Measurements from ENCODE around the gene GRM7. TPM values are rescaled to one million over a fixed set of nuclear protein-coding genes. Genes with fewer than 3 reads are reported as not detected.

Gene GRM7
- total RNA-seq, 1 donor from 2014 or later, result 9.9 TPM

DNA sequence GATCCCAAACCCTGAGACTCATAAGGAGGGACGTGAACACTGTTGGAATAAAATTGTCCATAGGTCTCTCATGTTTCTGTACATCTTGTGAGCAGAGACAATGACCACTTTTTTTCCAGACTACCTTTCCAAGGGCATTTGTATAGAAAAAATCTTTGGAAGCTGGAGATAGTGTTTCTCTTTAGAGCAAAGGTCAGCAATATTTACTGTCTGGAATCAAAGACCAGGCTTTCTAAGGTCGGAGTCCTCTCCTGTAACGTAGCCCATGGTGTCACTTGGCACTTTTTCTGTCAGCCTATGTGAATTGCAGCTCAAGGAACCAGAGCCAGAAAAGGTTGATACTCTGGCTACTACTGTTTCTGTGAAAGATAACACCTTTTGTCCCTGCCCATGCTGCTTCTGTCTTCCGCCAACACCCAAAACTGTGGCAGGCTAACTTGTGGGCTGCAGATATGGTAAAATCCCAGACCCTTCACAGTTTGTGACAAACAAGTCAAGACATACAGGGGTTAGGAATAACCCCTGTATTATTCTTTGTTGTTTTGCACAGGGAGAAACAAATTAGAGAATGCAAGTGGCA, 578.3 kb downstream of the GRM7 start:
- H3K27ac Mint-ChIP-seq, result no peak overlapping the region
- H3K27me3 Mint-ChIP-seq, result no peaks in the 10 kb centered on the region
- TF ChIP-seq, protein P1, sequence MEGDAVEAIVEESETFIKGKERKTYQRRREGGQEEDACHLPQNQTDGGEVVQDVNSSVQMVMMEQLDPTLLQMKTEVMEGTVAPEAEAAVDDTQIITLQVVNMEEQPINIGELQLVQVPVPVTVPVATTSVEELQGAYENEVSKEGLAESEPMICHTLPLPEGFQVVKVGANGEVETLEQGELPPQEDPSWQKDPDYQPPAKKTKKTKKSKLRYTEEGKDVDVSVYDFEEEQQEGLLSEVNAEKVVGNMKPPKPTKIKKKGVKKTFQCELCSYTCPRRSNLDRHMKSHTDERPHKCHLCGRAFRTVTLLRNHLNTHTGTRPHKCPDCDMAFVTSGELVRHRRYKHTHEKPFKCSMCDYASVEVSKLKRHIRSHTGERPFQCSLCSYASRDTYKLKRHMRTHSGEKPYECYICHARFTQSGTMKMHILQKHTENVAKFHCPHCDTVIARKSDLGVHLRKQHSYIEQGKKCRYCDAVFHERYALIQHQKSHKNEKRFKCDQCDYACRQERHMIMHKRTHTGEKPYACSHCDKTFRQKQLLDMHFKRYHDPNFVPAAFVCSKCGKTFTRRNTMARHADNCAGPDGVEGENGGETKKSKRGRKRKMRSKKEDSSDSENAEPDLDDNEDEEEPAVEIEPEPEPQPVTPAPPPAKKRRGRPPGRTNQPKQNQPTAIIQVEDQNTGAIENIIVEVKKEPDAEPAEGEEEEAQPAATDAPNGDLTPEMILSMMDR (conservative IDR thresholded peaks at IDR 0.05), result no peak
- H3K9me3 Mint-ChIP-seq, result peaks cover 4% of the 10 kb centered on the region
- no peak for DNase-seq (ENCODE audit: extremely low spot score, unreplicated experiment)
- no peaks in the 10 kb centered on the region for H3K36me3 Mint-ChIP-seq
- no peak overlapping the region for H3K4me3 Mint-ChIP-seq
- no peaks in the 10 kb centered on the region for H3K4me1 Mint-ChIP-seq (ENCODE audit: unreplicated experiment)

DNA sequence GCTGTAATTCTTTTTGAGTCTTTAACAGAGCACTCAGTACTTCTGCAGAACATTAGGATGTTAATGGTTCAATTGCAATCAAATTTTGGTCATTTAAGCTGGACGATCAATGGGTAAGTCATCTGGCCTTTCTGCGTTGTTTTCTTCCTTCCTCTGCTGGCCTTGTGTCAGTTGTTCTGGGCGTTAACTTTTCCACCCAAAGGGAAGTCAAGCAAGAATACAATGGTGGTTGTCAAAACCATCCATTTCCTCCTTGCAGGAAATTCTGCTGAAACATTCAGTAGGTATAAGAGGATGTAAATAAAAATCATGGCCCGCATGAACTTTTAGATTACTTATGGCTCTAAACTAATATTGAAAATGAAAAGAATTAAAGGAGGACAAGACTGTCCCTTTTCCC, 584.0 kb downstream of the GRM7 start:
- H3K9me3 Mint-ChIP-seq, result peaks cover 4% of the 10 kb centered on the region

DNA sequence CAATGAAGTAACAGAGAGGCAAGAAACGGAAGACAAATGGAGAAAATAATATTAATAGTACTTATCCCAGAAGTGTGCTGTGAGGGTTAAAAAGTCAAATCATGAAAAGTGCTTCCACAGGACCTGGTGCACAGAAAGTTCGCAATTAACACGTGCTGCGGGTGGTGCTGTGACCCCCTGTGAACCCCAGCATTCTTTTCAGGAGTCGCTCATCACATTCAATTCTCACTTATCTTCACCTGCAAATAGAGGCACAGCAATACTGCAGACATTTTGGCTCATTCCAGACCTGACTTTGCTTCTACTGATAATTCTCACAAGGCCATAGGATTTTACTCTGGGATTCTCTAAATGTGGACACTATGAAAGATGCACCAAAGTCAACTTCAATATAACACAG, 584.4 kb downstream of the GRM7 start:
- H3K4me1 Mint-ChIP-seq (ENCODE audit: unreplicated experiment), result peaks cover 6% of the 10 kb centered on the region
- no peak overlapping the region for H3K27ac Mint-ChIP-seq
- H3K4me3 Mint-ChIP-seq, result no peak overlapping the region
- no peak for DNase-seq (ENCODE audit: extremely low spot score, unreplicated experiment)
- no peaks in the 10 kb centered on the region for H3K27me3 Mint-ChIP-seq
- TF ChIP-seq, protein P1 (conservative IDR thresholded peaks at IDR 0.05), result no peak
- peaks cover 4% of the 10 kb centered on the region for H3K9me3 Mint-ChIP-seq
- H3K36me3 Mint-ChIP-seq, result no peaks in the 10 kb centered on the region

More for the DNA sequence above, 584.0 kb downstream of the GRM7 start:
- TF ChIP-seq, protein P1 (conservative IDR thresholded peaks at IDR 0.05), result no peak
- no peak for DNase-seq (ENCODE audit: extremely low spot score, unreplicated experiment)
- Mint-ChIP-seq H3K36me3 (no peaks in the 10 kb centered on the region), H3K4me1 (ENCODE audit: unreplicated experiment) (peaks cover 6% of the 10 kb centered on the region), H3K27me3 (no peaks in the 10 kb centered on the region), H3K27ac (no peak overlapping the region), H3K4me3 (no peak overlapping the region)

DNA sequence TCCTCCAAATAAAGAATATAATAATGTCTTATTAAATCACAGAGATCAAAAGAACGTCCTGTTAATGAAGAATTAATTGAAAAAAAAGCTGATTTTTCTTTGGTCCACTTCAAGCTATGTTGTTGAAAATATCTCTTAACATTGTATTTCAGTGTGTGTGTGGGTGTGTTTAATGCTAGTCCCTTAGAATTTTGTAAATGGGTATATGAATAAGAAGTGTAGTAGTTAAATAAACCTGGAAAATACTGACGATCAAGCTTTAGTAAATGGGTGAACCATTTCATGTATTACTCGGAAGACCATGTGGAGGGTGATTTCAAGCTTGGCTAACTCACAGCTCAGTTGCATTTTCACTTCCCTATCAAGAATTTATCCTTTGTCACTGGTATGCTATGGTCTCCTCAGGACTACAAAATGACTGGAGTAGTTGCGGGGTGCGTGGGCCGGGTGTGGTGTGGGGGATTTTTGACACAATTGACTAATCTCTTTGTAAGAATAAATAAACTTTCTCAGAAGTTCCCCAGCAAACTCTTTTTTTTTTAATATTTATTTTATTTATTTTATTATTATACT, 586.4 kb downstream of the GRM7 start:
- no peaks in the 10 kb centered on the region for H3K36me3 Mint-ChIP-seq
- H3K9me3 Mint-ChIP-seq, result peaks cover 4% of the 10 kb centered on the region
- TF ChIP-seq, protein P1 (conservative IDR thresholded peaks at IDR 0.05), result no peak
- H3K4me1 Mint-ChIP-seq (ENCODE audit: unreplicated experiment), result peaks cover 6% of the 10 kb centered on the region
- H3K4me3 Mint-ChIP-seq, result no peak overlapping the region
- no peaks in the 10 kb centered on the region for H3K27me3 Mint-ChIP-seq
- no peak for DNase-seq (ENCODE audit: extremely low spot score, unreplicated experiment)
- H3K27ac Mint-ChIP-seq, result no peak overlapping the region

DNA sequence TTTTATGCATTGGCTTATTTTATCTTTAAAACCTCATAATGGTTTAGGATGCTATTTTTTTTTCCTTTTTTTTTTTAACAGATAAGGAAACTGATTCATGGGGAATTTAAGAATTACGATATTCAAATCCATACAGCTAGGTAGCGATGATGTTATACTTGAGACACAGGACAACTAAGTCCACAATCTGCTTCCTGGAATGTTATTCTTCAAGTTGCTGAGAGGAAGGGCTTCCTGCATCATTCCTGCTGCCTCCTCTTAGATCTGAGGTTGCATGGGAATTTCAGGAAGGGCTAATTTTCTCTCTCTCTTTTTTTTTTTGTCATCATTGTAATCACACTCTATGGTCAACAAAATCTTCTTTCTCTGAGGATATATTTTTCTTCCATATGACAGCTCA, 595.5 kb downstream of the GRM7 start:
- DNase-seq (ENCODE audit: extremely low spot score, unreplicated experiment), result no peak
- Mint-ChIP-seq H3K27me3 (no peaks in the 10 kb centered on the region), H3K9me3 (no peaks in the 10 kb centered on the region), H3K4me3 (no peak overlapping the region), H3K4me1 (ENCODE audit: unreplicated experiment) (no peaks in the 10 kb centered on the region), H3K36me3 (no peaks in the 10 kb centered on the region), H3K27ac (no peak overlapping the region)
- TF ChIP-seq, protein P1 (conservative IDR thresholded peaks at IDR 0.05), result no peak
